ENCODE data around the gene PPIL6. TPM values are rescaled to one million over a fixed set of nuclear protein-coding genes. Genes with fewer than 3 reads are reported as not detected.

PPIL6 gene
- total RNA-seq, 1 experiment from 2014 or later, result 0.61 TPM

GRCh38 chr6:109381747-109382575 is 58.5 kb downstream of the PPIL6 start, which contains the start of gene CD164 (continued):
- TF ChIP-seq, protein P1, sequence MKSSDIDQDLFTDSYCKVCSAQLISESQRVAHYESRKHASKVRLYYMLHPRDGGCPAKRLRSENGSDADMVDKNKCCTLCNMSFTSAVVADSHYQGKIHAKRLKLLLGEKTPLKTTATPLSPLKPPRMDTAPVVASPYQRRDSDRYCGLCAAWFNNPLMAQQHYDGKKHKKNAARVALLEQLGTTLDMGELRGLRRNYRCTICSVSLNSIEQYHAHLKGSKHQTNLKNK (CRISPR knock-in tag; IDR thresholded peaks at IDR 0.05), result no peak
- TF ChIP-seq OVOL2 (CRISPR knock-in tag; IDR thresholded peaks at IDR 0.05; ENCODE audit: borderline replicate concordance), result no peak
- TF ChIP-seq ZNF425 (CRISPR knock-in tag; conservative IDR thresholded peaks at IDR 0.05), result no peak
- TF ChIP-seq FOXP4 (CRISPR knock-in tag; IDR thresholded peaks at IDR 0.05), result peak; percentile 81; the same call in 1 of the 2 replicates
- TF ChIP-seq KAT7 (CRISPR knock-in tag; IDR thresholded peaks at IDR 0.05; ENCODE audit: borderline replicate concordance), result peak; percentile 86; the same call in 1 of the 2 replicates
- TF ChIP-seq MAX (CRISPR knock-in tag; IDR thresholded peaks at IDR 0.05), result peak; percentile 46; the same call in 1 of the 2 replicates
- 0 out of 2 replicates have a peak, but pooled peaks have one; percentile 71 for TF ChIP-seq ESRRA (CRISPR knock-in tag; IDR thresholded peaks at IDR 0.05; ENCODE audit: borderline replicate concordance)
- no peak for TF ChIP-seq NFYB (CRISPR knock-in tag; conservative IDR thresholded peaks at IDR 0.05; ENCODE audit: low read depth)
- TF ChIP-seq STAT6 (CRISPR knock-in tag; conservative IDR thresholded peaks at IDR 0.05; ENCODE audit: low read depth), result no peak
- peak; percentile 79 for TF ChIP-seq CREM (CRISPR knock-in tag; IDR thresholded peaks at IDR 0.05)
- no peak for TF ChIP-seq ZNF121 (CRISPR knock-in tag; IDR thresholded peaks at IDR 0.05)
- TF ChIP-seq ETV6 (CRISPR knock-in tag; IDR thresholded peaks at IDR 0.05), result no peak; the same call in none of the 2 replicates
- peak; percentile 11; the same call in 1 of the 2 replicates for TF ChIP-seq GABPB1 (CRISPR knock-in tag; IDR thresholded peaks at IDR 0.05)
- TF ChIP-seq, protein P2, sequence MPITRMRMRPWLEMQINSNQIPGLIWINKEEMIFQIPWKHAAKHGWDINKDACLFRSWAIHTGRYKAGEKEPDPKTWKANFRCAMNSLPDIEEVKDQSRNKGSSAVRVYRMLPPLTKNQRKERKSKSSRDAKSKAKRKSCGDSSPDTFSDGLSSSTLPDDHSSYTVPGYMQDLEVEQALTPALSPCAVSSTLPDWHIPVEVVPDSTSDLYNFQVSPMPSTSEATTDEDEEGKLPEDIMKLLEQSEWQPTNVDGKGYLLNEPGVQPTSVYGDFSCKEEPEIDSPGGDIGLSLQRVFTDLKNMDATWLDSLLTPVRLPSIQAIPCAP (CRISPR knock-in tag; IDR thresholded peaks at IDR 0.05), result peak; percentile 63; the same call in 1 of the 2 replicates
- TF ChIP-seq TEAD1 (CRISPR knock-in tag; IDR thresholded peaks at IDR 0.05), result no peak
- TF ChIP-seq ZNF317 (CRISPR knock-in tag; IDR thresholded peaks at IDR 0.05; ENCODE audit: borderline replicate concordance, low read depth), result peak; percentile 50; the same call in 1 of the 2 replicates
- peak; percentile 74; the same call in 1 of the 2 replicates for TF ChIP-seq SMAD3 (CRISPR knock-in tag; IDR thresholded peaks at IDR 0.05; ENCODE audit: borderline replicate concordance)
- 0 out of 2 replicates have a peak, but pooled peaks have one; percentile 29 for TF ChIP-seq FOXK1 (CRISPR knock-in tag; IDR thresholded peaks at IDR 0.05)
- TF ChIP-seq, protein P3, sequence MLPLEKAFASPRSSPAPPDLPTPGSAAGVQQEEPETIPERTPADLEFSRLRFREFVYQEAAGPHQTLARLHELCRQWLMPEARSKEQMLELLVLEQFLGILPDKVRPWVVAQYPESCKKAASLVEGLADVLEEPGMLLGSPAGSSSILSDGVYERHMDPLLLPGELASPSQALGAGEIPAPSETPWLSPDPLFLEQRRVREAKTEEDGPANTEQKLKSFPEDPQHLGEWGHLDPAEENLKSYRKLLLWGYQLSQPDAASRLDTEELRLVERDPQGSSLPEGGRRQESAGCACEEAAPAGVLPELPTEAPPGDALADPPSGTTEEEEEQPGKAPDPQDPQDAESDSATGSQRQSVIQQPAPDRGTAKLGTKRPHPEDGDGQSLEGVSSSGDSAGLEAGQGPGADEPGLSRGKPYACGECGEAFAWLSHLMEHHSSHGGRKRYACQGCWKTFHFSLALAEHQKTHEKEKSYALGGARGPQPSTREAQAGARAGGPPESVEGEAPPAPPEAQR (CRISPR knock-in tag; IDR thresholded peaks at IDR 0.05), result no peak
- TF ChIP-seq, protein P4, sequence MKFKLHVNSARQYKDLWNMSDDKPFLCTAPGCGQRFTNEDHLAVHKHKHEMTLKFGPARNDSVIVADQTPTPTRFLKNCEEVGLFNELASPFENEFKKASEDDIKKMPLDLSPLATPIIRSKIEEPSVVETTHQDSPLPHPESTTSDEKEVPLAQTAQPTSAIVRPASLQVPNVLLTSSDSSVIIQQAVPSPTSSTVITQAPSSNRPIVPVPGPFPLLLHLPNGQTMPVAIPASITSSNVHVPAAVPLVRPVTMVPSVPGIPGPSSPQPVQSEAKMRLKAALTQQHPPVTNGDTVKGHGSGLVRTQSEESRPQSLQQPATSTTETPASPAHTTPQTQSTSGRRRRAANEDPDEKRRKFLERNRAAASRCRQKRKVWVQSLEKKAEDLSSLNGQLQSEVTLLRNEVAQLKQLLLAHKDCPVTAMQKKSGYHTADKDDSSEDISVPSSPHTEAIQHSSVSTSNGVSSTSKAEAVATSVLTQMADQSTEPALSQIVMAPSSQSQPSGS (CRISPR knock-in tag; IDR thresholded peaks at IDR 0.05; ENCODE audit: borderline replicate concordance, low read depth), result no peak
- no peak for TF ChIP-seq ZNF671 (CRISPR knock-in tag; IDR thresholded peaks at IDR 0.05)
- TF ChIP-seq ZNF219 (CRISPR knock-in tag; IDR thresholded peaks at IDR 0.05; ENCODE audit: borderline replicate concordance), result 0 out of 2 replicates have a peak, but pooled peaks have one; percentile 13
- TF ChIP-seq, protein P5, sequence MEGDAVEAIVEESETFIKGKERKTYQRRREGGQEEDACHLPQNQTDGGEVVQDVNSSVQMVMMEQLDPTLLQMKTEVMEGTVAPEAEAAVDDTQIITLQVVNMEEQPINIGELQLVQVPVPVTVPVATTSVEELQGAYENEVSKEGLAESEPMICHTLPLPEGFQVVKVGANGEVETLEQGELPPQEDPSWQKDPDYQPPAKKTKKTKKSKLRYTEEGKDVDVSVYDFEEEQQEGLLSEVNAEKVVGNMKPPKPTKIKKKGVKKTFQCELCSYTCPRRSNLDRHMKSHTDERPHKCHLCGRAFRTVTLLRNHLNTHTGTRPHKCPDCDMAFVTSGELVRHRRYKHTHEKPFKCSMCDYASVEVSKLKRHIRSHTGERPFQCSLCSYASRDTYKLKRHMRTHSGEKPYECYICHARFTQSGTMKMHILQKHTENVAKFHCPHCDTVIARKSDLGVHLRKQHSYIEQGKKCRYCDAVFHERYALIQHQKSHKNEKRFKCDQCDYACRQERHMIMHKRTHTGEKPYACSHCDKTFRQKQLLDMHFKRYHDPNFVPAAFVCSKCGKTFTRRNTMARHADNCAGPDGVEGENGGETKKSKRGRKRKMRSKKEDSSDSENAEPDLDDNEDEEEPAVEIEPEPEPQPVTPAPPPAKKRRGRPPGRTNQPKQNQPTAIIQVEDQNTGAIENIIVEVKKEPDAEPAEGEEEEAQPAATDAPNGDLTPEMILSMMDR (IDR thresholded peaks at IDR 0.05), result no peak
- TF ChIP-seq JUN (CRISPR knock-in tag; IDR thresholded peaks at IDR 0.05), result peak; percentile 73; the same call in 1 of the 2 replicates
